ENCODE results near the gene PNPLA6.

- TF ChIP-seq CTCF (IDR thresholded peaks at IDR 0.05) (no peak), POLR2A (IDR thresholded peaks at IDR 0.05) (no peak)
These were observed 70.1 kb downstream of the PNPLA6 start for GRCh38 chr19:7605490-7606222.
